ENCODE measurements around the gene KCNJ6.

- TF ChIP-seq, protein P1, sequence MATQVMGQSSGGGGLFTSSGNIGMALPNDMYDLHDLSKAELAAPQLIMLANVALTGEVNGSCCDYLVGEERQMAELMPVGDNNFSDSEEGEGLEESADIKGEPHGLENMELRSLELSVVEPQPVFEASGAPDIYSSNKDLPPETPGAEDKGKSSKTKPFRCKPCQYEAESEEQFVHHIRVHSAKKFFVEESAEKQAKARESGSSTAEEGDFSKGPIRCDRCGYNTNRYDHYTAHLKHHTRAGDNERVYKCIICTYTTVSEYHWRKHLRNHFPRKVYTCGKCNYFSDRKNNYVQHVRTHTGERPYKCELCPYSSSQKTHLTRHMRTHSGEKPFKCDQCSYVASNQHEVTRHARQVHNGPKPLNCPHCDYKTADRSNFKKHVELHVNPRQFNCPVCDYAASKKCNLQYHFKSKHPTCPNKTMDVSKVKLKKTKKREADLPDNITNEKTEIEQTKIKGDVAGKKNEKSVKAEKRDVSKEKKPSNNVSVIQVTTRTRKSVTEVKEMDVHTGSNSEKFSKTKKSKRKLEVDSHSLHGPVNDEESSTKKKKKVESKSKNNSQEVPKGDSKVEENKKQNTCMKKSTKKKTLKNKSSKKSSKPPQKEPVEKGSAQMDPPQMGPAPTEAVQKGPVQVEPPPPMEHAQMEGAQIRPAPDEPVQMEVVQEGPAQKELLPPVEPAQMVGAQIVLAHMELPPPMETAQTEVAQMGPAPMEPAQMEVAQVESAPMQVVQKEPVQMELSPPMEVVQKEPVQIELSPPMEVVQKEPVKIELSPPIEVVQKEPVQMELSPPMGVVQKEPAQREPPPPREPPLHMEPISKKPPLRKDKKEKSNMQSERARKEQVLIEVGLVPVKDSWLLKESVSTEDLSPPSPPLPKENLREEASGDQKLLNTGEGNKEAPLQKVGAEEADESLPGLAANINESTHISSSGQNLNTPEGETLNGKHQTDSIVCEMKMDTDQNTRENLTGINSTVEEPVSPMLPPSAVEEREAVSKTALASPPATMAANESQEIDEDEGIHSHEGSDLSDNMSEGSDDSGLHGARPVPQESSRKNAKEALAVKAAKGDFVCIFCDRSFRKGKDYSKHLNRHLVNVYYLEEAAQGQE (IDR thresholded peaks at IDR 0.05), result no peak
- TF ChIP-seq SP1 (IDR thresholded peaks at IDR 0.05) (no peak), RAD21 (IDR thresholded peaks at IDR 0.05) (no peak), FOXA1 (IDR thresholded peaks at IDR 0.05) (no peak), CTCF (IDR thresholded peaks at IDR 0.05; ENCODE audit: low read depth, low read length, missing input control) (no peak), RXRA (IDR thresholded peaks at IDR 0.05) (no peak), NR2F2 (IDR thresholded peaks at IDR 0.05) (no peak), YY1 (IDR thresholded peaks at IDR 0.05) (no peak), EGR1 (IDR thresholded peaks at IDR 0.05; ENCODE audit: low read depth in 2 of 2) (peak in 1 of 2 donors; percentile 30), TAF1 (conservative IDR thresholded peaks at IDR 0.05) (no peak)
- TF ChIP-seq, protein P2, sequence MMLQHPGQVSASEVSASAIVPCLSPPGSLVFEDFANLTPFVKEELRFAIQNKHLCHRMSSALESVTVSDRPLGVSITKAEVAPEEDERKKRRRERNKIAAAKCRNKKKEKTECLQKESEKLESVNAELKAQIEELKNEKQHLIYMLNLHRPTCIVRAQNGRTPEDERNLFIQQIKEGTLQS (IDR thresholded peaks at IDR 0.05), result no peak
Measured at GRCh38 chr21:37937668-37938067, 21.4 kb upstream of the KCNJ6 start.

All from liver (tissue), 3 donors.